Heart left ventricle (tissue), 13 donors: ENCODE measurements around the gene SLX4IP.

Experiments used
- POLR2A ChIP-seq, 2 donors: fragments of 450-650 bp; IDR thresholded peaks; one replicate each; pipeline ENCODE4 v1.6.1; 2017; ENCODE audit warnings: antibody characterized with exemption in 2 of 2, mild to moderate bottlenecking in 2 of 2, moderate library complexity in 2 of 2
- TF ChIP-seq, protein P1 (sequence below), 12 donors: fragments of 200-600 bp; sonication (generic) in 4 of 12; IDR thresholded peaks; one replicate each; pipeline versions ENCODE4 v1.5.0 to v1.8.0; 2018 to 2022; ENCODE audit warnings: antibody characterized with exemption in 12 of 12, mild to moderate bottlenecking in 5 of 12
- donor health status: ischemic (EF 13 %, LVEDD 7.1; RV severe dilation, severe dysfunction).
- donor health status: DM: no; HTN: yes; CAD: no.
- donor health status: DM: no; HTN: no; CAD: no.
- donor health status: ischemic (EF 25% LVEDD 6.9; RV normal size, moderate dysfunction).
- donor health status: ischemic (EF 25% LVEDD 5.7; RV mildly dilated, moderate dysfunction).
- donor health status: ischemic (EF 35%, LVEDD 5.7; RV mildly dilated, moderate dysfunction).
- donor health status: nonischemic (EF 11% LVEDD 7.7; RV severe dilation, severe dysfunction).
- donor health status: DM: yes; HTN: yes; CAD: no.
- donor health status: PGD.
- donor health status: ischemic (EF 29% LVEDD 5.4; RV normal size, mild dysfunction).
- donor health status: nonischemic (EF 23%, LVEDD 6.1; RV moderate dilation, normal function).

DNA sequence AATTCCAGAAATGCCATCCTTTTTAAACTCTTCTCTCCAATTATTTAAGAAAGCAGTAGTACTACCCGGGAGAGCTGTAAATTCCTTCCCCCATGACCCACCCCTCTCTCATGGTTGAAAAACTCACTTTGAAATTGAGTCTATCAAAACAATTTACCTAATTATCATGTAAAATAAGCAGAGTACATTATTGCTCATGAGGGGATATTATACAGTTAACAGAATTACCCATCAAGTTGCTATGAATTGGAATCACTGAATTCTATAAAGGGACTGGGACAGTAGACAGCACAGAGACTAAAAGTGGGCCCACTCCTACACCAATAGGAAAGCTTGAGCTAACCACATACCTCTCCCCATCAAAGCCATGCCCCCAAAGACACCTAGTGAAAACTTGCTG is 222.3 kb downstream of the SLX4IP start:
- TF ChIP-seq, protein P1, sequence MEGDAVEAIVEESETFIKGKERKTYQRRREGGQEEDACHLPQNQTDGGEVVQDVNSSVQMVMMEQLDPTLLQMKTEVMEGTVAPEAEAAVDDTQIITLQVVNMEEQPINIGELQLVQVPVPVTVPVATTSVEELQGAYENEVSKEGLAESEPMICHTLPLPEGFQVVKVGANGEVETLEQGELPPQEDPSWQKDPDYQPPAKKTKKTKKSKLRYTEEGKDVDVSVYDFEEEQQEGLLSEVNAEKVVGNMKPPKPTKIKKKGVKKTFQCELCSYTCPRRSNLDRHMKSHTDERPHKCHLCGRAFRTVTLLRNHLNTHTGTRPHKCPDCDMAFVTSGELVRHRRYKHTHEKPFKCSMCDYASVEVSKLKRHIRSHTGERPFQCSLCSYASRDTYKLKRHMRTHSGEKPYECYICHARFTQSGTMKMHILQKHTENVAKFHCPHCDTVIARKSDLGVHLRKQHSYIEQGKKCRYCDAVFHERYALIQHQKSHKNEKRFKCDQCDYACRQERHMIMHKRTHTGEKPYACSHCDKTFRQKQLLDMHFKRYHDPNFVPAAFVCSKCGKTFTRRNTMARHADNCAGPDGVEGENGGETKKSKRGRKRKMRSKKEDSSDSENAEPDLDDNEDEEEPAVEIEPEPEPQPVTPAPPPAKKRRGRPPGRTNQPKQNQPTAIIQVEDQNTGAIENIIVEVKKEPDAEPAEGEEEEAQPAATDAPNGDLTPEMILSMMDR (IDR thresholded peaks at IDR 0.05): no peak
- no peak for TF ChIP-seq POLR2A (IDR thresholded peaks at IDR 0.05)
